Measurements from ENCODE around the gene DRAM2. TPM values are rescaled to one million over a fixed set of nuclear protein-coding genes. Genes with fewer than 3 reads are reported as not detected.
A peak's percentile ranks its signal among the peaks of the same experiment; 100 is the strongest.

DRAM2 gene
- total and polyA plus RNA-seq, 9 of the 15 experiments (the other 6 are each of a cell fraction or from before 2014, with no cell fraction given): 29.0 to 161 (median 53.5) TPM

DNA sequence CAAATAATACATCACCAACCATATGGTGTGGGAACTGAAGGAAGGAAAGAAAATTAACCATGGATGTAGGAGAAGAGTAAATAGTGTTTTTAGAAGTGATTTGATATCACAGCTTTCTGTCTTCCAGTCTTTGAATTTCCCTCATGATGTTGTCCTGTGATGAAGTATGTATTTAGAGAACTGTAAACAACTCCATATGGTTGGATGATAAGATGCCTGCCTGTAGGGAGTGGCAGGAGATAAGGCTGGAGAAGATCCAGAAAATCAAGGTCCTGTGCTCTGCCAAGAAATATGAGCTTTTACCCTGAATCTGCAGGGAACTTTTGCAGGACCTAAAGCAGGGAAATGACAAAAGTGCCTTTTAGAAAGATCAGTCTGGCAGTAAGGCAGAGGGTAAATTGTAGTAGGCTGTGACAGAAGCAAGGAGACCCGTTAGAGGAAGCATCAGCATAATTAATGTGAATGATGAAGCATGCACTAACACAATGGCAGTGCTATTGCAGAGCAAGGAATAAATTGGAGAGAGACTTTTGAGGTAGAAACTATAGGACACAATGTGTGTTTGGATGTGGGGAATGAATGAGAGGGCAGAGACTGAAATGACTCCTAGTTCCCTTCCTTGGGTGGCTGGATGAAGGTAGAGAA is 22.1 kb upstream of the DRAM2 start (continued):
- peak; percentile 84 for TF ChIP-seq LEF1 (IDR thresholded peaks at IDR 0.05)
- TF ChIP-seq TAL1 (IDR thresholded peaks at IDR 0.05): peak; percentile 99
- TF ChIP-seq SOX6 (IDR thresholded peaks at IDR 0.05): peak; percentile 97
- peak; percentile 22; the same call in 1 of the 2 replicates for TF ChIP-seq REST (IDR thresholded peaks at IDR 0.05; ENCODE audit: borderline replicate concordance)
- no peak for TF ChIP-seq REST (CRISPR knock-in tag; IDR thresholded peaks at IDR 0.05; ENCODE audit: low read depth)
- TF ChIP-seq ZNF584 (CRISPR knock-in tag; IDR thresholded peaks at IDR 0.05; ENCODE audit: low read depth): peak; percentile 60; the same call in 1 of the 2 replicates
- peak; percentile 84 for TF ChIP-seq ZNF311 (CRISPR knock-in tag; IDR thresholded peaks at IDR 0.05)
- TF ChIP-seq KDM1A (IDR thresholded peaks at IDR 0.05): peak; percentile 100
- no peak for TF ChIP-seq KDM2B (CRISPR knock-in tag; IDR thresholded peaks at IDR 0.05)
- peak; percentile 32; the same call in 1 of the 2 replicates for TF ChIP-seq DDX20 (tag; IDR thresholded peaks at IDR 0.05; ENCODE audit: low read depth)
- TF ChIP-seq NONO (IDR thresholded peaks at IDR 0.05; ENCODE audit: low read depth in 2 of 2, low read length in 1 of 2): peak in 1 of 2 experiments; percentile 93; a peak in 1 of 4 replicates
- no peak for TF ChIP-seq KDM5B (IDR thresholded peaks at IDR 0.05; ENCODE audit: insufficient replicate concordance, low read depth, low read length)
- TF ChIP-seq KAT7 (CRISPR knock-in tag; IDR thresholded peaks at IDR 0.05; ENCODE audit: borderline replicate concordance): no peak
- TF ChIP-seq, protein P1, sequence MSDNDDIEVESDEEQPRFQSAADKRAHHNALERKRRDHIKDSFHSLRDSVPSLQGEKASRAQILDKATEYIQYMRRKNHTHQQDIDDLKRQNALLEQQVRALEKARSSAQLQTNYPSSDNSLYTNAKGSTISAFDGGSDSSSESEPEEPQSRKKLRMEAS (CRISPR knock-in tag; IDR thresholded peaks at IDR 0.05): no peak
- peak; percentile 94 for TF ChIP-seq SMAD3 (CRISPR knock-in tag; conservative IDR thresholded peaks at IDR 0.05)
- TF ChIP-seq HMG20A (CRISPR knock-in tag; conservative IDR thresholded peaks at IDR 0.05): peak; percentile 97
- TF ChIP-seq MXD1 (CRISPR knock-in tag; IDR thresholded peaks at IDR 0.05; ENCODE audit: borderline replicate concordance, poor library complexity, severe bottlenecking): peak; percentile 19
- TF ChIP-seq PURB (CRISPR knock-in tag; IDR thresholded peaks at IDR 0.05; ENCODE audit: low read depth): no peak
- peak; percentile 56 for TF ChIP-seq FOXA1 (IDR thresholded peaks at IDR 0.05; ENCODE audit: borderline replicate concordance)
- TF ChIP-seq HDAC3 (IDR thresholded peaks at IDR 0.05; ENCODE audit: borderline replicate concordance, partially characterized antibody): peak; percentile 95

Measured in K562 (cell line).